Cardiac muscle cell (in vitro differentiated cells and primary cell): ENCODE results near the gene RAPH1. TPM values are rescaled to one million over a fixed set of nuclear protein-coding genes. Genes with fewer than 3 reads are reported as not detected.

Source experiments
- DNase-seq, 2 donors: peaks; one replicate each; pipeline versions ENCODE4 v3.0.0 to v3.0.0-alpha.2; 2010 to 2017; ENCODE audit warnings: low read depth in 1 of 2, low spot score in 1 of 2
- H3K27ac ChIP-seq: fragments of 200-600 bp; sonication (generic); 2 replicates; pipeline ENCODE4 v1.5.1; 2016
- H3K27me3 ChIP-seq: fragments of 200-600 bp; sonication (generic); 2 replicates; pipeline ENCODE4 v1.6.0; 2016; ENCODE audit warnings: control low read depth
- H3K36me3 ChIP-seq: fragments of 200-600 bp; sonication (generic); 2 replicates; pipeline ENCODE4 v1.5.1; 2016; ENCODE audit warnings: control low read depth
- H3K4me1 ChIP-seq: fragments of 200-600 bp; sonication (generic); 2 replicates; pipeline ENCODE4 v1.8.1; 2017; ENCODE audit warnings: low read depth, mild to moderate bottlenecking, mixed run types
- H3K4me3 ChIP-seq: fragments of 200-600 bp; sonication (generic); 2 replicates; pipeline ENCODE4 v1.5.1; 2016; ENCODE audit warnings: mild to moderate bottlenecking
- H3K9me3 ChIP-seq: fragments of 200-600 bp; sonication (generic); 2 replicates; pipeline ENCODE4 v1.5.1; 2017; ENCODE audit warnings: low read depth, mild to moderate bottlenecking, control low read depth
- CTCF ChIP-seq: IDR thresholded peaks from 2 replicates; pipeline ENCODE4 v1.5.1; 2012; ENCODE audit warnings: low read depth, mild to moderate bottlenecking, low read length
- polyA plus RNA-seq: library from polyadenylated mRNA; unstranded; fragments of >200 nt; fragmentation: Nextera tagmentation; extraction: Ambion mirVana; gene quantifications from 2 replicates; pipeline ENCODE4 v1.2.1, GENCODE V29; 2016
- total RNA-seq: library from RNA; depleted of rRNA; stranded (reverse); fragments of >200 nt; gene quantifications from 2 replicates; pipeline ENCODE4 v1.2.3, GENCODE V29; 2016

The RAPH1 gene
- total and polyA plus RNA-seq, 2 experiments from 2014 or later = 3.4 to 36.5 TPM

- Histone ChIP-seq H3K27ac (no peak overlapping the region), H3K4me1 (no peaks in the 10 kb centered on the region), H3K4me3 (no peak overlapping the region), H3K27me3 (no peaks in the 10 kb centered on the region), H3K36me3 (peaks cover 4% of the 10 kb centered on the region), H3K9me3 (no peaks in the 10 kb centered on the region)
- TF ChIP-seq CTCF = peak; percentile 46
- DNase-seq = peak; percentile 34 to 54
Measured at GRCh38 chr2:203484266-203485112, 50.6 kb downstream of the RAPH1 start.

DNA sequence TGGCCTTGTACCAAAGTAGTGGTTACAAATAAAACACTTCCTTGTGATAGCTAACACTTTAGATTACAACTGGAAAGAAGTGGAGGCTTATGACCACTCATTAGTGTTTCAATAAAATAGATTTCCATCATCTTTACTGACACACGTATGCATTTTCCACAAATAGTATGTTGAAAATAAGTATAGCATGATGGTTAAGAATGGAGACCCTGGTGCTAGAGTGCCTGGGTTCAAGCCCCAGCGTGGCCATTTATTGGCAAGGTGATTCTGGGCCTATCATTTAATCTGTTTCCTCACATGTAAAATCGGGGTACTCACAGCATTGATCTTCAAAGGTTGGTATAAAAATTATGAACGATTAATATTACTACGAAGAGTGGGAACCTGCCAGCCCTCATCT is 54.5 kb downstream of the RAPH1 start:
- no peak for TF ChIP-seq CTCF
- no peaks in the 10 kb centered on the region for H3K36me3 ChIP-seq

GRCh38 chr2:203476881-203477280 is 58.2 kb downstream of the RAPH1 start:
- no peak overlapping the region for H3K27ac ChIP-seq
- no peak for DNase-seq

More for the DNA sequence above, 54.5 kb downstream of the RAPH1 start:
- H3K27me3 ChIP-seq = no peaks in the 10 kb centered on the region
- no peak overlapping the region for H3K4me3 ChIP-seq
- H3K4me1 ChIP-seq = no peaks in the 10 kb centered on the region
- no peak overlapping the region for H3K27ac ChIP-seq
- no peaks in the 10 kb centered on the region for H3K9me3 ChIP-seq
- DNase-seq = no peak

GRCh38 chr2:203471323-203471722 is 63.8 kb downstream of the RAPH1 start:
- Histone ChIP-seq H3K4me1 (no peaks in the 10 kb centered on the region), H3K36me3 (no peaks in the 10 kb centered on the region), H3K4me3 (no peak overlapping the region), H3K9me3 (no peaks in the 10 kb centered on the region), H3K27ac (no peak overlapping the region), H3K27me3 (no peaks in the 10 kb centered on the region)
- DNase-seq = no peak
- no peak for TF ChIP-seq CTCF

More at GRCh38 chr2:203476881-203477280, 58.2 kb downstream of the RAPH1 start:
- H3K4me1 ChIP-seq = no peaks in the 10 kb centered on the region
- TF ChIP-seq CTCF = no peak
- H3K27me3 ChIP-seq = no peaks in the 10 kb centered on the region
- H3K4me3 ChIP-seq = no peak overlapping the region
- H3K9me3 ChIP-seq = no peaks in the 10 kb centered on the region
- H3K36me3 ChIP-seq = no peaks in the 10 kb centered on the region

DNA sequence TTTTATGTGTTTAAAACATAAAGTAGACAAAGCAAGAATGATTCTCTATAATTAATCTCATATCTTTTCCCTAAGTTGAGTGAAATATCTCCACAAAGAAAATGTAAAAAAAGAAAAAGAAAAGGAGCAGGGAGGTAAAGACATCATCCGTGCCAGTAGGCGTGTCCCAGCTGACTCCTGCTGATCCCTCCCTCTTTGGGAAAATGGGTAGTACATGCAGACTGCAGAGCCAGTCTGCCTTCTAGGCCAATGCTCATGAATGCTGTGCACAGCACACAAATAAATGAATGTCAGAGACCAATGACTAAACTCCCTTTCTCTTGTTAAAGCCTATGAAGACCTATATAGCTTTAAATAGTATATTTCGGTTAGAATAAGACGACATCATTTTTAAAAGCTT is 64.7 kb downstream of the RAPH1 start:
- no peak for TF ChIP-seq CTCF
- no peak overlapping the region for H3K4me3 ChIP-seq
- no peaks in the 10 kb centered on the region for H3K27me3 ChIP-seq
- no peaks in the 10 kb centered on the region for H3K36me3 ChIP-seq
- H3K27ac ChIP-seq = no peak overlapping the region
- no peaks in the 10 kb centered on the region for H3K9me3 ChIP-seq
- no peak for DNase-seq
- no peaks in the 10 kb centered on the region for H3K4me1 ChIP-seq
